ENCODE data around the gene HMCN2.

Gene HMCN2

GRCh38 chr9:130437011-130437789 lies 171.6 kb downstream of the HMCN2 start:
- no peak for DNase-seq

DNA sequence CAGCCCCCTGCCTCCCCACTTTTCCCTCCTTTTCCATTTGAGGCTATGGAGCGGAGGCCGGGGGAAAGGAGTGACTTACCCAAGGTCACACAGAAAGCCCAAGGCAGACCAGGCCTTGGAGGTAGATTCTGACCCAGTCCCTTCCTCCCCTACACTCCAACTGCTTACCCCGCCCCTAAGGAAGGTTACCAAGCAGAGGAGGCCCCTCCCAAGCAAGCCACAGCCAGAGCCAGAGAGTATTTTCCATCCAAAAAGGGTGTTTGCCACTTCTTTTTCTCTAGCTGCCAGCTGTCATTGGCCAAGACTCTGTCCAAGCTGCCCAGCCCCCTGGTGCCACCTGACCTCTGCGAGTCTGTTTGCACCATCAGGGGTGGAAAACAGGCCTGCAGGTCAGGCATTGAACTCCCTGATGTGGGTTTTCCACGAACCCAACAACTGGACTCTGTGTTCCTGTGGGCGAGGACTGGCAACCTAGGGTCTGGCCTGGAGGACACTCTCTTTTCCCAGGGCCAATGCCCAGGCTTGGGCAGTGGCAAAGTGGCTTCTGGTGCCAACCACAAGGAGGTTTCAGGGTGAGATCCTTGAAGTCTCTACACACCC lies 172.9 kb downstream of the HMCN2 start:
- DNase-seq: no peak

GRCh38 chr9:130441031-130441430 lies 175.5 kb downstream of the HMCN2 start:
- no peak for DNase-seq

DNA sequence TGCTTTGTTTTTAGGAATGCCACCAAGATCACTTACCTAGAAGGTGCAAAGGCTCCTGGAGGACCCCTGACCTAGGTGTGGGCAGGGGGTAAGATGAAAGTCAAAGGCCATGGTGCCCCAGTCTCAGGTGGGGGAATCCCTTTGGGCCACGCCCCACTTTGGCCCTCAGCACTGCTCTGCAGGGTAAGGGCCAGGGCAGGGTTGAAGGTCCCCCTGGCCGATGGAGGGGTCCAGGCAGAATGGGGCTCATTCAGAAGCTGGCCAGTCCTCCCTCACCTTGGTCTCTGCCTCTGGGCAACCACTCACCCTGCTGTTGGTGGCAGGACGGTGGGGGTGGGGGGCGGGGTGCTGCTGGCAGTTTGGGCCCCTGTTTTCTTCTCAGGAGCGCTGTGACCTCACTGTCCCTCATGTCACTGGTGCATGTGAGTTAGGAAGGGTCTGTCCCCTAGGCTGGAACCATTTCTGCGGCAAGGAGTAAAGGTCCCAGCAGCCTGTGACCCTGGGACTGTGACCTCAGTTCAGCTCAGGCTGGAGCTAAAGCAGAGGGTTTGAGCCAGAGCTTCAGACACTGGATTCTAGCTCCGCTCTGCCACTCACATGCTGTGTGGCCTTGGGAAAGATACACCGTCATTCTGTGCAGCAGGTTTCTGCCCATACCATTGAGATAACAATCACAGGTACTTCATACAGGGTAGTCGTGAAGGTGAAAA lies 177.3 kb downstream of the HMCN2 start:
- DNase-seq: no peak

GRCh38 chr9:130443456-130443801 lies 177.9 kb downstream of the HMCN2 start:
- DNase-seq: no peak

- no peak for DNase-seq
These were observed 178.4 kb downstream of the HMCN2 start for GRCh38 chr9:130443840-130444492.

GRCh38 chr9:130444565-130445221 lies 179.1 kb downstream of the HMCN2 start, which contains the start of gene ASS1:
TSS of gene ASS1 (plus strand) at chr9:130444961. CDS start at chr9:130452229, 7,268 bp downstream.
- DNase-seq: peak; percentile 61

- DNase-seq: no peak
These were observed 179.9 kb downstream of the HMCN2 start for GRCh38 chr9:130445268-130445983.

DNA sequence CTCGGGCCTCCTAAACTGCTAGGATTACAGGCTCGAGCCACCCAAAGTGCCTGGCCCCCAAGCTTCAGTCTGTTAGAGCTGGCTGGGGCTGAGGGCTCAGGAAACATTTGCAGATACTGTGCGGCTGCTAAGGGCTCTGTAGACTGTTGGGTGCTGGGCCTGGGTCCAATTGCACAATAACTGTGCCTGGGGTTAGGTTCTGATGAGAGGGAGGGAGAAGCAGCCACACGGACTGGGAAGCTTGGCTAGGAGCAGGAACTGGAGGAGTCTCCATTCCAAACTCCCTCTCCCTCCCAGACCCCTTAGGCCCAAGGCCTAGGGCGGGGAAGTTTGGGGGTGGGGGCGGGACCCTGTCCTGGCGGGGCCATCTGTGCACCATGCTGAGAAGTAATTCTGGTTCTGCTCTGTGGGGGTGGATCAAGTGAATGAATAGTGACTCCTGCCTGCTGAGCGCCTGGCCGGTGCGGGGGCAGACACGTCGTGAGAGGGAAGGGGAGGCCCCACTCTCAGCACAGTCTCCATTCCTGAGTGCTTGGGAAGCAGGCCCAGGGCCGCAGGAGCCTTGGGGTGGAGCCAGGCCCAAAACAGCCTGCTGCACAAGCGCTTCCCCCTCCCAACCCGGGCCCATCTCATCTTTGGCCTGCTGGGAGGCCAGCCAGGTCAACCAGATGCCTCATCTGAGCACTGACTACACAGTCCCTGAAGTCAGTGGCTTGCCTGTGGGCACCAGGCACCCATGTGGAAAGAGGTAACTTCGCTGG lies 180.7 kb downstream of the HMCN2 start:
- DNase-seq: no peak

DNA sequence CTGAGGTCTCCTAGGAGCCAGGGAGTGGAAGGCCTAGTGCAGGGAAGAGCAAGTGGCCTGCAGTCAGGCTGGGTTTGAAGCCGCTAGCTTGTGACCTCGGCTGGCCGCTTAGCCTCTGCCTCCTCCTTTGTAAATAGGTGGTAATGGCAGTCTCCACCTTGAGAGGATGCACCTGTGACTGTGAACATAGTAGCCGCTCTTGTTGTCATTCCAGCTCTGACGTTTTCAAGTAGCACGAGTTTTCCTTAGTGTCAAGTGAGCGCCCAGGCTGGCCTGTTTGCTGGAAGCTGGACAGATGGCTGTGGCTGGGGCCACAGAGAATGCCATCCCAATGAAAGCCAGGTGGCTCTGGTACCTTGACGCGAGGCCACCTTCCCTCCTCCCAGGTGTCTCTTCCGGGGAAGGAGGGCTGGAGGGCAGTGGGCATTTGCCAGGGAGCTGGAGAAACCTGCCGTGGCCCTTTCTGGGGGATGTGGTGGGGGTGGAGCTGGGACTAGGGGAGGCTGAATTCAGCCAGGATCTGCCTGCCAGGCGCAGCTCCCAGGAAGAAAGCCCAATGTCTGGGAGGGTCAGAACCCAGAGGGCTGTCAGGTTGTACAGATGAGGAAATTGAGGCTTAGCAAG lies 181.7 kb downstream of the HMCN2 start:
- DNase-seq: no peak

GRCh38 chr9:130448035-130448624 lies 182.6 kb downstream of the HMCN2 start:
- DNase-seq: no peak

- DNase-seq: no peak
These were observed 183.4 kb downstream of the HMCN2 start for GRCh38 chr9:130448771-130449603.

DNA sequence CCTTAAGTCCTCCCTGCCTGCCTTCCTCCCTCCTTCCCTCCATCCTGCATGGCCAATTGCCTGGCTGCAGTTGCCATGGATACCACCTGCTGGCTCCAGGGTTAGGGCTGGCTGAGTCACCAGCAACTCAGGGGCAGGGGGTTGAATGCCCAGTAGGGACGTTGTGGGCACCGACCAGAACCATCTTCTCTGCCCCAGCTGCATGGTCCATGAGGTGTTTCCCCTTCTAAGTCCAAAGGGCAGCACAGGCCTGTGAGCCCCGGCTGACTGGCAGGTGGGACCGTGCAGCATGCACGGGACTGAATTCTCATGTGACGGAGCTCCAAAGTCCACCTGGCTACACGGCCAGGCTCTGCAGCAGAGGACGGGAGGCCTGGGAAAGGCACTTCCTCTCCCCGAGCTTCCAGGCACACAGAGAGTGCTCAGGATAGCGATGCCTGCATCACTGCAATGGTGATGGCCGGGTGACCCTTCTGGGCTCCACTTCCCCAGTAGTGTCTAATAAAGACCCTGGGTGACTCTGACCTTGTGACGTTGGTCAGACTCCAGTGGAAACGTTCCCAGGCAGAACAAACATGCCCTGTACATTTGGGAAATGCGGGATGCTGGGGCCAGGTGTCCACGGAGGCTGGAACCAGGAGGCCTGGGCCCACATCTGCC lies 184.9 kb downstream of the HMCN2 start:
- DNase-seq: peak; percentile 16

DNA sequence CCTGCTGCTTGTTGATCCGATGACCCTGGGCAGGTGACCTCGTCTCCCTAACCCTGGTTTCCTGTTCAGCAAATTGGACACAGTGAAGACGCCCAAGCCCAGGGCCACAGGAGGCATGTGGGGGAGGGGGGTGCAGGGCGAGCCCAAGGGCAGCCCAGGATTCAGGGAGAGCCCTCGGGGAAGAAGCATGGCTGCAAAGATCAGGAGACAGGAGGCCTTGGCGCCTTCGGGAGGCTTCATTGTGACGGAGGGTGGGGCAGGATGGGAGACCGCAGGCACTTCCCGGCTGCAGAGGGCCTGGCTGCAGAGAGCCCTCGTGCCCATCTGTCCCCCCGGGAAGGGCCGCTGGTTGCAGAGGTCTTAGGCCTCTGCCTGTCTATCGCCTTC lies 185.4 kb downstream of the HMCN2 start:
- no peak for DNase-seq

GRCh38 chr9:130451509-130452388 lies 186.2 kb downstream of the HMCN2 start:
- DNase-seq: peak; percentile 81

DNA sequence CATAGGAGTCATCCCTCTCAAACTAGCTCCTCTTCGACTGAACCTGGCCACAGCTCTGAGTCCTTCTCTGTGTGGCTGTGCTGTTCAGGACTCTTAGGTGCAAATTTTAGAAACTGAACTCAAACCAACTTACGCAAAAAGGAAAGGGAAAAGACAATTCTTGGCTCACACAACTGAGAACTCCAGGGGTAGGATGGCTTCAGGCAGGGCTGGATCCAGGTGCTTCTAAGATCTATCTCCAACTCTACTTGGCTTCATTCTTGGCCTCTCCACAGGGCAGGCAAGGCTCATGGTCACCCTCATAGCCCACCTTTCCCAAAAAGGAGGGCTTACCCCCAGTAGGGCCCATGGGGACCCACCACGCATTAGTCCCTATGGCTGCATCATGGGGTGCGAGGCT lies 187.3 kb downstream of the HMCN2 start:
- DNase-seq: no peak

GRCh38 chr9:130453487-130453886 lies 187.9 kb downstream of the HMCN2 start:
- peak; percentile 84 for DNase-seq

Data from DMS79 (cell line).